Measurements from ENCODE around the gene GRM5.

- TF ChIP-seq, protein P1, sequence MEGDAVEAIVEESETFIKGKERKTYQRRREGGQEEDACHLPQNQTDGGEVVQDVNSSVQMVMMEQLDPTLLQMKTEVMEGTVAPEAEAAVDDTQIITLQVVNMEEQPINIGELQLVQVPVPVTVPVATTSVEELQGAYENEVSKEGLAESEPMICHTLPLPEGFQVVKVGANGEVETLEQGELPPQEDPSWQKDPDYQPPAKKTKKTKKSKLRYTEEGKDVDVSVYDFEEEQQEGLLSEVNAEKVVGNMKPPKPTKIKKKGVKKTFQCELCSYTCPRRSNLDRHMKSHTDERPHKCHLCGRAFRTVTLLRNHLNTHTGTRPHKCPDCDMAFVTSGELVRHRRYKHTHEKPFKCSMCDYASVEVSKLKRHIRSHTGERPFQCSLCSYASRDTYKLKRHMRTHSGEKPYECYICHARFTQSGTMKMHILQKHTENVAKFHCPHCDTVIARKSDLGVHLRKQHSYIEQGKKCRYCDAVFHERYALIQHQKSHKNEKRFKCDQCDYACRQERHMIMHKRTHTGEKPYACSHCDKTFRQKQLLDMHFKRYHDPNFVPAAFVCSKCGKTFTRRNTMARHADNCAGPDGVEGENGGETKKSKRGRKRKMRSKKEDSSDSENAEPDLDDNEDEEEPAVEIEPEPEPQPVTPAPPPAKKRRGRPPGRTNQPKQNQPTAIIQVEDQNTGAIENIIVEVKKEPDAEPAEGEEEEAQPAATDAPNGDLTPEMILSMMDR (conservative IDR thresholded peaks at IDR 0.05) = no peak
- no peak for TF ChIP-seq EZH2 (IDR thresholded peaks at IDR 0.05; ENCODE audit: low read depth)
Observed at GRCh38 chr11:88596786-88597185, 469.0 kb downstream of the GRM5 start.

Measured in PC-9 (cell line).